KOPT-K1 (cell line): Measurements from ENCODE around the gene PDCD2.

Experiments used
- H3K27ac ChIP-seq: fragments of 200-600 bp; sonication (generic); 2 replicates; pipeline ENCODE4 v1.5.1; 2016; ENCODE audit warnings: antibody characterized with exemption, mild to moderate bottlenecking, low read depth, low read length; ENCODE audit not compliant: poor library complexity, severe bottlenecking
- H3K36me3 ChIP-seq: fragments of 200-600 bp; sonication (generic); 2 replicates; pipeline ENCODE4 v1.5.1; 2017; ENCODE audit warnings: antibody characterized with exemption, mild to moderate bottlenecking, low read length, moderate library complexity; ENCODE audit not compliant: insufficient read depth
- H3K9me3 ChIP-seq: fragments of 200-600 bp; sonication (generic); 2 replicates; pipeline ENCODE4 v1.5.1; 2017; ENCODE audit warnings: antibody characterized with exemption, low read length, mild to moderate bottlenecking; ENCODE audit not compliant: insufficient read depth, poor library complexity, severe bottlenecking

PDCD2 gene

GRCh38 chr6:170561555-170561954 is 22.9 kb downstream of the PDCD2 start:
- Histone ChIP-seq H3K36me3 (peaks cover 96% of the 10 kb centered on the region), H3K27ac (no peak overlapping the region), H3K9me3 (no peaks in the 10 kb centered on the region)

GRCh38 chr6:170555305-170555704 is 29.1 kb downstream of the PDCD2 start:
- Histone ChIP-seq H3K9me3 (no peaks in the 10 kb centered on the region), H3K36me3 (peaks cover 40% of the 10 kb centered on the region), H3K27ac (peak overlapping the region; percentile 83)

GRCh38 chr6:170554796-170555137 is 29.7 kb downstream of the PDCD2 start:
- peak overlapping the region; percentile 83 for H3K27ac ChIP-seq
- H3K36me3 ChIP-seq, result peaks cover 40% of the 10 kb centered on the region
- no peaks in the 10 kb centered on the region for H3K9me3 ChIP-seq

GRCh38 chr6:170554013-170554795 is 30.2 kb downstream of the PDCD2 start, which contains the start of gene TBP:
TBP (plus strand) TSS chr6:170554369; CDS start chr6:170557030, 2,661 bp downstream.
- H3K36me3 ChIP-seq, result peaks cover 40% of the 10 kb centered on the region
- no peaks in the 10 kb centered on the region for H3K9me3 ChIP-seq
- H3K27ac ChIP-seq, result peak within 1 kb of the TSS; percentile 83

- H3K27ac ChIP-seq, result peak overlapping the region; percentile 83
- H3K36me3 ChIP-seq, result peaks cover 40% of the 10 kb centered on the region
- no peaks in the 10 kb centered on the region for H3K9me3 ChIP-seq
Measured at GRCh38 chr6:170553534-170554012, 30.9 kb downstream of the PDCD2 start.

- H3K27ac ChIP-seq, result peak within 1 kb of the TSS; percentile 83
- no peaks in the 10 kb centered on the region for H3K9me3 ChIP-seq
- H3K36me3 ChIP-seq, result peaks cover 41% of the 10 kb centered on the region
Measured at GRCh38 chr6:170552765-170553533, 31.5 kb downstream of the PDCD2 start, which contains the start of gene PSMB1. PSMB1 (minus strand) TSS chr6:170553307; CDS start chr6:170553242, 65 bp downstream.

- Histone ChIP-seq H3K36me3 (peaks cover 99% of the 10 kb centered on the region), H3K9me3 (no peaks in the 10 kb centered on the region), H3K27ac (no peak overlapping the region)
Measured at GRCh38 chr6:170545405-170545804, 39.0 kb downstream of the PDCD2 start.

GRCh38 chr6:170542031-170542719 is 42.3 kb downstream of the PDCD2 start:
- peaks cover 99% of the 10 kb centered on the region for H3K36me3 ChIP-seq
- H3K27ac ChIP-seq, result no peak overlapping the region
- H3K9me3 ChIP-seq, result no peaks in the 10 kb centered on the region

- Histone ChIP-seq H3K36me3 (peaks cover 100% of the 10 kb centered on the region), H3K9me3 (no peaks in the 10 kb centered on the region), H3K27ac (no peak overlapping the region)
Measured at GRCh38 chr6:170537329-170537728, 47.1 kb downstream of the PDCD2 start.

GRCh38 chr6:170536671-170537070 is 47.8 kb downstream of the PDCD2 start:
- Histone ChIP-seq H3K9me3 (no peaks in the 10 kb centered on the region), H3K27ac (no peak overlapping the region), H3K36me3 (peaks cover 100% of the 10 kb centered on the region)

- Histone ChIP-seq H3K27ac (no peak overlapping the region), H3K9me3 (no peaks in the 10 kb centered on the region), H3K36me3 (peaks cover 86% of the 10 kb centered on the region)
Measured at GRCh38 chr6:170535004-170535403, 49.4 kb downstream of the PDCD2 start.

GRCh38 chr6:170533792-170534191 is 50.6 kb downstream of the PDCD2 start:
- no peaks in the 10 kb centered on the region for H3K9me3 ChIP-seq
- peaks cover 74% of the 10 kb centered on the region for H3K36me3 ChIP-seq
- H3K27ac ChIP-seq, result no peak overlapping the region

- H3K36me3 ChIP-seq, result peaks cover 66% of the 10 kb centered on the region
- no peaks in the 10 kb centered on the region for H3K9me3 ChIP-seq
- H3K27ac ChIP-seq, result no peak overlapping the region
Measured at GRCh38 chr6:170532867-170533488, 51.5 kb downstream of the PDCD2 start.

- Histone ChIP-seq H3K36me3 (peaks cover 36% of the 10 kb centered on the region), H3K9me3 (no peaks in the 10 kb centered on the region), H3K27ac (no peak overlapping the region)
Measured at GRCh38 chr6:170529839-170530469, 54.5 kb downstream of the PDCD2 start.
